ENCODE data around the gene LRCH3.

LRCH3 gene

GRCh38 chr3:197749601-197750395 is 41.3 kb upstream of the LRCH3 start, which contains the start of gene FYTTD1:
Gene FYTTD1 (plus strand): TSS chr3:197749883. CDS start chr3:197749972, 89 bp downstream.
- in situ Hi-C loops (cut with HindIII; ENCODE audit: low sequenced_read_pairs), result no loop called here
- H3K4me3 ChIP-seq (ENCODE audit: low read depth, low read length), result peak within 1 kb of the TSS; percentile 86
- DNase-seq (ENCODE audit: low read depth, low spot score), result peak; percentile 87
- TF ChIP-seq CTCF (IDR thresholded peaks at IDR 0.05; ENCODE audit: low read depth, low read length), result peak; percentile 49

DNA sequence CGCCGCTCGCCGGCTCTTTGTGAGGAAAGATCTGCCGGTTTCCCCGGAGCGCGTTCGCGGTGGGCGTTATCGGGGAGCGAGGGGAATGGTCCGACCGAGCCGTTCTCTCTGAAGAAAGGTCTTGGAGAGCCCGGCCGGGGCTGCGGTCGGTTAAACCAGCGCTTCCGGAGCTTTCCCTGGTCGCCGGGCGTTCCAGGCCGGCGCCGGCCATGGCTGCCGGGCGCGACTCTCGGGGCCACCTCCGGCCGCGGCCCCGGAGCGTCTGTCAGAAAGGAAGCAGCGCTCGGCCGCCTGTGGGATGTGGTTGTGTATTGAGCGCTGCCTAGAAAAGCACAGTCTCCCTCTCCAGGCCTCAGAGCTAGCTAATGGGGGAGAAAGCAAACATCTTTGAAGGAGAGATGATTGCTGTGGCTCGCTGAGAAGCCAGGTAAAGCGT is 40.6 kb upstream of the LRCH3 start:
- in situ Hi-C loops (cut with HindIII; ENCODE audit: low sequenced_read_pairs), result no loop called here
- peak; percentile 72 for DNase-seq (ENCODE audit: low read depth, low spot score)
- no peak for TF ChIP-seq CTCF (IDR thresholded peaks at IDR 0.05; ENCODE audit: low read depth, low read length)
- peak overlapping the region; percentile 86 for H3K4me3 ChIP-seq (ENCODE audit: low read depth, low read length)

DNA sequence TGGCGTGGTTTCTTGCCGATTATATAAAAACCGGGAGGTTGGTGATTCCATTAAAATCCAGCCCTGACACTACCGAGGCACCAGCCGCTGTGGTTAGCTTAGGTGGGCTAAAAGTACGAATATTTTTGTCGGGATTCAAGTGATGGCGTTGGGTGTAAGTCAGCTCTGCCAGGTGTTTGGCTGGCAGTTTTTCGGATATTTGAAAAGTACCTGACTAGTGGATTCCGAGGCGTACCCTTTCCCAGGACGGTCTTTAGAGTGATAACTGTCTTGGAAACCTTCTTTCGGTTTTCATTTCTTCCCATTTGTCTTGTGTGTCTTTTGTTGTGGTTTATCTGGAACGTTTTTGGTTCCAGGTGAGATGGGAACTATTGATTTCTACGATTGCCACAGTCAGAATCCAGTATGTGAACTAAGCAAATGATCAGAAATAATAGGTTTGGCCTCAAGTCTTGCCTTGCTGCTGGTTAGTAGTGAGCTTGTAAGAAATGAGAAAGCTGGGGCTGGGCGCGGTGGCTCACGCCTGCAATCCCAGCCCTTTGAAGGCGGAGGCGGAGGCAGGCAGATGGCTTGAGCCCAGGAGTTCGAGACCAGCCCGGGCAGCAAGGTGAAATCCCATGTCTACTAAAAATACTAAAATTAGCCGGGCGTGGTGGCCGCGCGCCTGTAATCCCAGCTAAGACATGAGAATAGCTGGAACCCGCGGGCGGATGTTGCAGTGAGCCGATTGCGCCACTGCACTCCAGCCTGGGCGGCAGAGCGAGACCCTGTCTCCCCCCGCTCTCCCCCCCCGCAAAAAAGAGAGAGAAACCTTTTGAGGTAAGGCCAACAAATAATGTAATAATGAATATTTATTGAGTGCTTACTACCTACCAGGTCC is 40.0 kb upstream of the LRCH3 start:
- in situ Hi-C loops (cut with HindIII; ENCODE audit: low sequenced_read_pairs), result no loop called here
- peak; percentile 52 for DNase-seq (ENCODE audit: low read depth, low spot score)
- no peak for TF ChIP-seq CTCF (IDR thresholded peaks at IDR 0.05; ENCODE audit: low read depth, low read length)
- H3K4me3 ChIP-seq (ENCODE audit: low read depth, low read length), result peak overlapping the region; percentile 86

DNA sequence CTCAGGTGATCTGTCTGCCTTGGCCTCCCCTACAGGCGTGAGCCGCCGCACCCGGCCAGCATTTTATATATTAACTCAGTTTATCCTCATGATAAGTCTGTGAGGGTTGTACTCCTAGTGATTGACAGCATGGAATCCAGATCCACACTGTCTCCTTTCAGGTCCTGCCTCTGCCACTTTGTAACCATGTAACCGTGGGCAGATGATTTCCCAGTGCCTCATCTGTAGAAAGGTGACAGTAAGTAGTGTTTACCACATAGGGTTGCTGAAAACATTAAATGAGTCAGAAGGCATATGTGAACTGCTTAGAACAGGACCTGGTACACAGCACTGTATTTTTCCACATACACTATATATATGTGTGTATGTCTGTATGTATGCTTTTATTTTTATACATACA is 38.9 kb upstream of the LRCH3 start:
- no peak for TF ChIP-seq CTCF (IDR thresholded peaks at IDR 0.05; ENCODE audit: low read depth, low read length)
- no peak overlapping the region for H3K4me3 ChIP-seq (ENCODE audit: low read depth, low read length)
- no peak for DNase-seq (ENCODE audit: low read depth, low spot score)
- in situ Hi-C loops (cut with HindIII; ENCODE audit: low sequenced_read_pairs), result no loop called here

DNA sequence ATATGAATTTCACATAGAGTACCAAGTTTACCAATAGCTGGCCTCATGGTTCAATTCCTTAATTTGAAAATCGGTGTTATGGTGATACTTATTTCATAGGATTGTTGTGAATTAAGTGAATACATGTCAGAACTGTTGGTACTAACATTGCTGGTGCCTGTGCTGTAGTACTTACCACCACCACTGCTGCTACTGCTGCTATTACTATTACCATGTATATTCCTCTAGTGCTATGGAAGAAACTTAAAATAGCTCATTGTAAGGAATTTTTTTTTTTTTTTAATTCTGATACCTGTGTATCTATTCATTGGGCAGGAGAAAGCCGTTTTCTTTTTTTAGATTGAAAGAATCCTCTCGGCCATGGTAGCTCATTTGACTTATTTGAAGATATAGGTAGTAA is 37.8 kb upstream of the LRCH3 start:
- in situ Hi-C loops (cut with HindIII; ENCODE audit: low sequenced_read_pairs), result no loop called here
- no peak for TF ChIP-seq CTCF (IDR thresholded peaks at IDR 0.05; ENCODE audit: low read depth, low read length)
- DNase-seq (ENCODE audit: low read depth, low spot score), result no peak
- H3K4me3 ChIP-seq (ENCODE audit: low read depth, low read length), result no peak overlapping the region

DNA sequence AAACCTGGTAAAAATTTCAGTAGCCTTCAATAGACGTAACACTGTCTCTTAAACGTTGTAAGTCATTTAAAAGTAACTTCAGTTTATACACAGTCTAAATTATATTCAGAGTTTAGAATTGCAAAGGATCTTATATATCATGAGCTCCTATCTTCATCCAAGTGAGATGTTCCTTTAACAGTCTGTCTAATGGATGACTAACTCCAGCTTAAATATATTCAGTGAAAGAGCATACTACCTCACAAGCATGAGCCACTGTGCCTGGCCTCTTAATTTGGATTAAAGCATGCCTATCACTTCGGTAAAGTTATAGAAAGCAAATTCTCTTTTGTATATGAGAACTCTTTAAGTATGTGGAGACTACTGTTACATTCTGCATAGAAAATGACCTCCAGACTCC is 34.4 kb upstream of the LRCH3 start:
- no peak for TF ChIP-seq CTCF (IDR thresholded peaks at IDR 0.05; ENCODE audit: low read depth, low read length)
- H3K4me3 ChIP-seq (ENCODE audit: low read depth, low read length), result no peak overlapping the region
- no peak for DNase-seq (ENCODE audit: low read depth, low spot score)
- in situ Hi-C loops (cut with HindIII; ENCODE audit: low sequenced_read_pairs), result no loop called here
